ENCODE results near the gene PCDH20.

The PCDH20 gene, protein sequence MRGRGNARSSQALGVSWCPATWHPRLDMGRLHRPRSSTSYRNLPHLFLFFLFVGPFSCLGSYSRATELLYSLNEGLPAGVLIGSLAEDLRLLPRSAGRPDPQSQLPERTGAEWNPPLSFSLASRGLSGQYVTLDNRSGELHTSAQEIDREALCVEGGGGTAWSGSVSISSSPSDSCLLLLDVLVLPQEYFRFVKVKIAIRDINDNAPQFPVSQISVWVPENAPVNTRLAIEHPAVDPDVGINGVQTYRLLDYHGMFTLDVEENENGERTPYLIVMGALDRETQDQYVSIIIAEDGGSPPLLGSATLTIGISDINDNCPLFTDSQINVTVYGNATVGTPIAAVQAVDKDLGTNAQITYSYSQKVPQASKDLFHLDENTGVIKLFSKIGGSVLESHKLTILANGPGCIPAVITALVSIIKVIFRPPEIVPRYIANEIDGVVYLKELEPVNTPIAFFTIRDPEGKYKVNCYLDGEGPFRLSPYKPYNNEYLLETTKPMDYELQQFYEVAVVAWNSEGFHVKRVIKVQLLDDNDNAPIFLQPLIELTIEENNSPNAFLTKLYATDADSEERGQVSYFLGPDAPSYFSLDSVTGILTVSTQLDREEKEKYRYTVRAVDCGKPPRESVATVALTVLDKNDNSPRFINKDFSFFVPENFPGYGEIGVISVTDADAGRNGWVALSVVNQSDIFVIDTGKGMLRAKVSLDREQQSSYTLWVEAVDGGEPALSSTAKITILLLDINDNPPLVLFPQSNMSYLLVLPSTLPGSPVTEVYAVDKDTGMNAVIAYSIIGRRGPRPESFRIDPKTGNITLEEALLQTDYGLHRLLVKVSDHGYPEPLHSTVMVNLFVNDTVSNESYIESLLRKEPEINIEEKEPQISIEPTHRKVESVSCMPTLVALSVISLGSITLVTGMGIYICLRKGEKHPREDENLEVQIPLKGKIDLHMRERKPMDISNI

GRCh38 chr13:61415749-61416148, at the start of gene PCDH20:
Gene PCDH20, minus strand, starts transcription at chr13:61415849. Its CDS starts 691 bp downstream, at chr13:61415158.
- TF ChIP-seq, protein P1, sequence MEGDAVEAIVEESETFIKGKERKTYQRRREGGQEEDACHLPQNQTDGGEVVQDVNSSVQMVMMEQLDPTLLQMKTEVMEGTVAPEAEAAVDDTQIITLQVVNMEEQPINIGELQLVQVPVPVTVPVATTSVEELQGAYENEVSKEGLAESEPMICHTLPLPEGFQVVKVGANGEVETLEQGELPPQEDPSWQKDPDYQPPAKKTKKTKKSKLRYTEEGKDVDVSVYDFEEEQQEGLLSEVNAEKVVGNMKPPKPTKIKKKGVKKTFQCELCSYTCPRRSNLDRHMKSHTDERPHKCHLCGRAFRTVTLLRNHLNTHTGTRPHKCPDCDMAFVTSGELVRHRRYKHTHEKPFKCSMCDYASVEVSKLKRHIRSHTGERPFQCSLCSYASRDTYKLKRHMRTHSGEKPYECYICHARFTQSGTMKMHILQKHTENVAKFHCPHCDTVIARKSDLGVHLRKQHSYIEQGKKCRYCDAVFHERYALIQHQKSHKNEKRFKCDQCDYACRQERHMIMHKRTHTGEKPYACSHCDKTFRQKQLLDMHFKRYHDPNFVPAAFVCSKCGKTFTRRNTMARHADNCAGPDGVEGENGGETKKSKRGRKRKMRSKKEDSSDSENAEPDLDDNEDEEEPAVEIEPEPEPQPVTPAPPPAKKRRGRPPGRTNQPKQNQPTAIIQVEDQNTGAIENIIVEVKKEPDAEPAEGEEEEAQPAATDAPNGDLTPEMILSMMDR (conservative IDR thresholded peaks at IDR 0.05; ENCODE audit: low read depth, low read length): no peak
- H3K4me3 ChIP-seq (ENCODE audit: low read depth, low read length): no peak within 1 kb of the TSS
- no peak for DNase-seq (ENCODE audit: low read depth)

GRCh38 chr13:61463024-61463423, 47.4 kb upstream of the PCDH20 start:
- TF ChIP-seq, protein P1 (conservative IDR thresholded peaks at IDR 0.05; ENCODE audit: low read depth, low read length): no peak
- no peak for DNase-seq (ENCODE audit: low read depth)
- no peak overlapping the region for H3K4me3 ChIP-seq (ENCODE audit: low read depth, low read length)

DNA sequence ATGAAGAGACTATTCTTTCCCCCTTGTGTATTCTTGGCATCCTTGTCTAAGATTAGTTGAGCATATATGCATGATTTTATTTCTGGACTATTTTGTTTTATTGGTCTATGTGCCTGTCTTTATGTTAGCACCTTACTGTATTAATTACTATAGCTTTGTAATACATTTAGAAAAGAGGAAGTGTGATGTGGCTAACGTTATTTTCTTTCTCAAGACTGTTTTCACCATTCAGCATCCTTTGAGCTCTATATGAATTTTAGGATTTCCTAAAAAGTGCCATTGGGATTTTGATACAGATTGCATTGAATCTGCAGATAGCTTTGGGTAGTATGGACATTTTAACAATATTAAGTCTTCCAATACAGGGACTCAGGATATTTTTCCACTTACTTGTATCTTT, 37.5 kb upstream of the PCDH20 start:
- DNase-seq (ENCODE audit: low read depth): no peak

GRCh38 chr13:61432029-61432428, 16.4 kb upstream of the PCDH20 start:
- no peak for DNase-seq (ENCODE audit: low read depth)
- no peak overlapping the region for H3K4me3 ChIP-seq (ENCODE audit: low read depth, low read length)
- TF ChIP-seq, protein P1 (conservative IDR thresholded peaks at IDR 0.05; ENCODE audit: low read depth, low read length): no peak

More for the DNA sequence above, 37.5 kb upstream of the PCDH20 start:
- TF ChIP-seq, protein P1 (conservative IDR thresholded peaks at IDR 0.05; ENCODE audit: low read depth, low read length): no peak
- no peak overlapping the region for H3K4me3 ChIP-seq (ENCODE audit: low read depth, low read length)

GRCh38 chr13:61423915-61424314, 8.3 kb upstream of the PCDH20 start:
- DNase-seq (ENCODE audit: low read depth): no peak
- H3K4me3 ChIP-seq (ENCODE audit: low read depth, low read length): no peak overlapping the region
- TF ChIP-seq, protein P1 (conservative IDR thresholded peaks at IDR 0.05; ENCODE audit: low read depth, low read length): no peak

DNA sequence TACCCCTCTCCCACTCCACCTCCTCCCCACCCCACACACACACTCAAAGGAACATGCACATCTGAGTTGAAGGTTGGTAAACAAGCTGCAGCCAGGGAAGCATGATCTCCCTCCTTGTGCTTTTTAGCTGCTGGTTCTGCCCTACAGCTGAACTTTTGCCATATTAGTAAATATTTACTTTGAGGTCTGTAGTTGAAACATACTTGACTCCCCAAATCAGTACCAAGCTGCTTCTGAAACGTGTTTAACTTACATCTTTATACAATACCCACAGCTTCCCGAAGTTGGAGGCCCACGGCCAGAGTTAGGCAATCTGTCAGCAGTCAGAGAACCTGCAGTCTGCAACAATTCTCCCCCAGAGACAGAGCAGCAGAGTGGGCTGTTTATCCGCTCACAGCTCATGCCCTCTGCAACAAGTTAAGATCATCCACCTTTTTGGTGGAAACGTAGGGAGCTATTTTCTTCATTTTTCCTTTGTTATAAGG, 1.5 kb upstream of the PCDH20 start:
- TF ChIP-seq, protein P1 (conservative IDR thresholded peaks at IDR 0.05; ENCODE audit: low read depth, low read length): no peak
- H3K4me3 ChIP-seq (ENCODE audit: low read depth, low read length): no peak overlapping the region
- no peak for DNase-seq (ENCODE audit: low read depth)

Measured in choroid plexus epithelial cell (primary cell).